HUES48 (cell line): ENCODE data around the gene PAPOLG.
"Not testable (repeated sequence)": the region's sequence is repeated elsewhere in the genome, so short reads cannot be mapped to it uniquely, and the experiment has no call there.

ENCODE experiments used
- H3K27ac ChIP-seq: one replicate; pipeline ENCODE4 v1.7.0; 2013; ENCODE audit warnings: low read depth, low read length, inconsistent platforms
- H3K27me3 ChIP-seq: 2 replicates; pipeline ENCODE4 v1.6.1; 2013; ENCODE audit warnings: mild to moderate bottlenecking, low read length; ENCODE audit not compliant: control insufficient read depth, insufficient read depth
- H3K36me3 ChIP-seq: 2 replicates; pipeline ENCODE4 v1.6.1; 2013; ENCODE audit warnings: low read length; ENCODE audit not compliant: control insufficient read depth, insufficient read depth
- H3K4me1 ChIP-seq: 2 replicates; pipeline ENCODE4 v1.6.1; 2013; ENCODE audit warnings: mild to moderate bottlenecking, low read length; ENCODE audit not compliant: control insufficient read depth, insufficient read depth
- H3K4me3 ChIP-seq: 2 replicates; pipeline ENCODE4 v1.5.1; 2013; ENCODE audit warnings: mild to moderate bottlenecking, low read depth, low read length
- H3K9ac ChIP-seq: 2 replicates; pipeline ENCODE4 v1.6.1; 2013; ENCODE audit warnings: mild to moderate bottlenecking, low read depth, low read length, moderate library complexity
- H3K9me3 ChIP-seq: 2 replicates; pipeline ENCODE4 v1.6.1; 2013; ENCODE audit warnings: low read length; ENCODE audit not compliant: control insufficient read depth, insufficient read depth

PAPOLG gene

GRCh38 chr2:60808330-60808801 lies 52.3 kb downstream of the PAPOLG start:
- Histone ChIP-seq H3K27me3 (no peaks in the 10 kb centered on the region), H3K36me3 (no peaks in the 10 kb centered on the region), H3K27ac (no peak overlapping the region), H3K9me3 (no peaks in the 10 kb centered on the region), H3K4me3 (no peak overlapping the region), H3K4me1 (peaks cover 17% of the 10 kb centered on the region; the same call in 1 of the 2 replicates), H3K9ac (no peak overlapping the region)

- Histone ChIP-seq H3K9ac (no peak overlapping the region), H3K4me1 (peaks cover 17% of the 10 kb centered on the region; the same call in 1 of the 2 replicates), H3K27me3 (no peaks in the 10 kb centered on the region), H3K36me3 (no peaks in the 10 kb centered on the region), H3K4me3 (no peak overlapping the region), H3K27ac (no peak overlapping the region), H3K9me3 (no peaks in the 10 kb centered on the region)
These were observed 55.7 kb downstream of the PAPOLG start for GRCh38 chr2:60811491-60812375.

- not testable (repeated sequence) for H3K27ac ChIP-seq, H3K4me1 ChIP-seq, H3K4me3 ChIP-seq, H3K27me3 ChIP-seq, H3K9ac ChIP-seq, H3K9me3 ChIP-seq, H3K36me3 ChIP-seq
These were observed 61.1 kb downstream of the PAPOLG start for GRCh38 chr2:60817191-60817590.

- Histone ChIP-seq H3K9me3 (no peaks in the 10 kb centered on the region), H3K36me3 (no peaks in the 10 kb centered on the region), H3K9ac (no peak overlapping the region), H3K4me3 (no peak overlapping the region), H3K4me1 (no peaks in the 10 kb centered on the region), H3K27ac (no peak overlapping the region), H3K27me3 (no peaks in the 10 kb centered on the region)
These were observed 62.2 kb downstream of the PAPOLG start for GRCh38 chr2:60818272-60818671.

- Histone ChIP-seq H3K27me3 (no peaks in the 10 kb centered on the region), H3K4me3 (no peak overlapping the region), H3K9me3 (no peaks in the 10 kb centered on the region), H3K9ac (no peak overlapping the region), H3K4me1 (no peaks in the 10 kb centered on the region), H3K36me3 (no peaks in the 10 kb centered on the region), H3K27ac (no peak overlapping the region)
These were observed 63.2 kb downstream of the PAPOLG start for GRCh38 chr2:60819155-60819862.

GRCh38 chr2:60819936-60820335 lies 63.9 kb downstream of the PAPOLG start:
- Histone ChIP-seq H3K27ac (no peak overlapping the region), H3K9ac (no peak overlapping the region), H3K4me3 (no peak overlapping the region), H3K9me3 (no peaks in the 10 kb centered on the region), H3K4me1 (no peaks in the 10 kb centered on the region), H3K27me3 (no peaks in the 10 kb centered on the region), H3K36me3 (no peaks in the 10 kb centered on the region)

- H3K36me3 ChIP-seq: no peaks in the 10 kb centered on the region
- H3K27me3 ChIP-seq: no peaks in the 10 kb centered on the region
- no peaks in the 10 kb centered on the region for H3K4me1 ChIP-seq
- H3K4me3 ChIP-seq: no peak overlapping the region
- no peak overlapping the region for H3K27ac ChIP-seq
- H3K9me3 ChIP-seq: no peaks in the 10 kb centered on the region
- H3K9ac ChIP-seq: no peak overlapping the region
These were observed 64.5 kb downstream of the PAPOLG start for GRCh38 chr2:60820416-60821132.

GRCh38 chr2:60821133-60821469 lies 65.0 kb downstream of the PAPOLG start:
- H3K9ac ChIP-seq: no peak overlapping the region
- H3K4me1 ChIP-seq: no peaks in the 10 kb centered on the region
- H3K4me3 ChIP-seq: no peak overlapping the region
- H3K36me3 ChIP-seq: no peaks in the 10 kb centered on the region
- no peaks in the 10 kb centered on the region for H3K27me3 ChIP-seq
- H3K27ac ChIP-seq: no peak overlapping the region
- no peaks in the 10 kb centered on the region for H3K9me3 ChIP-seq

- Histone ChIP-seq H3K4me3 (no peak overlapping the region), H3K27me3 (no peaks in the 10 kb centered on the region), H3K4me1 (no peaks in the 10 kb centered on the region), H3K9me3 (no peaks in the 10 kb centered on the region), H3K36me3 (no peaks in the 10 kb centered on the region), H3K27ac (no peak overlapping the region), H3K9ac (no peak overlapping the region)
These were observed 65.7 kb downstream of the PAPOLG start for GRCh38 chr2:60821587-60822302.

GRCh38 chr2:60822987-60823386 lies 66.9 kb downstream of the PAPOLG start:
- Histone ChIP-seq H3K4me1 (no peaks in the 10 kb centered on the region), H3K27ac (no peak overlapping the region), H3K4me3 (no peak overlapping the region)

More at GRCh38 chr2:60822987-60823386, 66.9 kb downstream of the PAPOLG start:
- Histone ChIP-seq H3K36me3 (no peaks in the 10 kb centered on the region), H3K9me3 (no peaks in the 10 kb centered on the region), H3K27me3 (no peaks in the 10 kb centered on the region), H3K9ac (no peak overlapping the region)
